NB4 (cell line): ENCODE data around the gene ETV7.

Experiments used
- CTCF ChIP-seq: IDR thresholded peaks from one replicate; pipeline ENCODE4 v1.5.1; 2012; ENCODE audit warnings: low read depth, low read length
- MAX ChIP-seq: IDR thresholded peaks from 2 replicates; pipeline ENCODE4 v1.6.1; 2011; ENCODE audit warnings: low read depth, low read length
- MYC ChIP-seq: IDR thresholded peaks from 2 replicates; pipeline ENCODE4 v1.6.1; 2011; ENCODE audit warnings: low read depth, low read length
- POLR2A ChIP-seq: IDR thresholded peaks from 2 replicates; pipeline ENCODE4 v1.6.1; 2011; ENCODE audit warnings: mild to moderate bottlenecking; ENCODE audit not compliant: insufficient read length; ENCODE audit errors: extremely low read depth

- TF ChIP-seq CTCF (no peak), POLR2A (no peak), MAX (no peak), MYC (no peak)
These were observed 9.9 kb downstream of the ETV7 start for GRCh38 chr6:36377594-36377993.
